OCI-LY3 (cell line): ENCODE results near the gene MARCHF11.

Experiments
- CTCF ChIP-seq: fragments of 200-600, 300-600 bp; sonication (generic); IDR thresholded peaks from 2 replicates; pipeline ENCODE4 v1.5.1; 2014; ENCODE audit warnings: antibody characterized with exemption, low read length, low read depth
- EZH2phosphoT487 ChIP-seq: fragments of 200-600 bp; shearing (Covaris generic); IDR thresholded peaks from 2 replicates; pipeline ENCODE4 v1.6.1; 2018; ENCODE audit warnings: antibody characterized with exemption, mixed run types, low read depth

GRCh38 chr5:16169550-16169949 is 10.0 kb downstream of the MARCHF11 start:
- no peak for TF ChIP-seq CTCF
- no peak for TF ChIP-seq EZH2phosphoT487
